PC-3 (cell line): Measurements from ENCODE around the gene WFS1. TPM values are rescaled to one million over a fixed set of nuclear protein-coding genes. Genes with fewer than 3 reads are reported as not detected.
A peak's percentile ranks its signal among the peaks of the same experiment; 100 is the strongest.

Experiments used
- ATAC-seq: fragments of 200-7000 bp; cut with Tn5 transposase; 2 replicates; pipeline ENCODE4 v1.9.1; 2020; ENCODE audit warnings: mild to moderate bottlenecking, moderate library complexity
- BruUV-seq: library from RNA; stranded (reverse); fragments of 400-500 nt; replicated peaks from 2 replicates; lab custom pipeline; 2021; lab: Mats Ljungman, UMichigan
- CTCF ChIA-PET: fragments of 300-600 bp; sonication (Branson Sonifier 250); formaldehyde crosslinking; loops from one replicate; lab custom pipeline; 2022; ENCODE audit warnings: antibody characterized with exemption; lab: Charles Lee
- POLR2A ChIA-PET: fragments of 300-600 bp; sonication (Branson Sonifier 250); formaldehyde crosslinking; loops from one replicate; lab custom pipeline; 2022; ENCODE audit warnings: antibody characterized with exemption; ENCODE audit not compliant: unreplicated experiment; lab: Charles Lee
- DNase-seq: peaks from one replicate; pipeline ENCODE4 v3.0.0-alpha.2; 2015
- H2AFZ ChIP-seq: fragments of 300-600 bp; sonication (generic); 2 replicates; pipeline ENCODE4 v1.6.0; 2016; ENCODE audit warnings: antibody characterized with exemption, low read length
- H3F3A ChIP-seq: fragments of 300-600 bp; sonication (generic); one replicate; pipeline ENCODE4 v1.6.0; 2017; ENCODE audit warnings: antibody characterized with exemption, low read length, control low read depth, mild to moderate bottlenecking; ENCODE audit not compliant: unreplicated experiment
- H3K27ac ChIP-seq: fragments of 300-600 bp; sonication (generic); 2 replicates; pipeline ENCODE4 v1.5.1; 2016; ENCODE audit warnings: mild to moderate bottlenecking, low read length
- H3K27me3 ChIP-seq: fragments of 300-600 bp; sonication (generic); 2 replicates; pipeline ENCODE4 v1.6.1; 2016; ENCODE audit warnings: low read length, mixed read lengths
- H3K36me3 ChIP-seq: fragments of 300-600 bp; sonication (generic); 2 replicates; pipeline ENCODE4 v1.6.1; 2016; ENCODE audit warnings: low read depth, mixed run types, low read length, mixed read lengths
- H3K4me1 ChIP-seq: fragments of 300-600 bp; sonication (generic); 2 replicates; pipeline ENCODE4 v1.5.1; 2016; ENCODE audit warnings: low read length; ENCODE audit not compliant: insufficient read depth
- H3K4me2 ChIP-seq: fragments of 300-600 bp; sonication (generic); 2 replicates; pipeline ENCODE4 v1.6.0; 2016; ENCODE audit warnings: low read length
- H3K4me3 ChIP-seq: fragments of 300-600 bp; sonication (generic); 2 replicates; pipeline ENCODE4 v1.5.1; 2016; ENCODE audit warnings: mild to moderate bottlenecking, low read length, mixed read lengths
- H3K79me2 ChIP-seq: fragments of 300-600 bp; sonication (generic); 2 replicates; pipeline ENCODE4 v1.6.1; 2017; ENCODE audit warnings: low read length, mixed read lengths
- H3K9ac ChIP-seq: fragments of 300-600 bp; sonication (generic); 2 replicates; pipeline ENCODE4 v1.6.0; 2016; ENCODE audit warnings: mild to moderate bottlenecking, low read length
- H3K9me2 ChIP-seq: fragments of 300-600 bp; sonication (generic); replicated peaks from 2 replicates; pipeline ENCODE4 v1.6.1; 2016; ENCODE audit warnings: mixed run types, low read length, mixed read lengths
- H3K9me3 ChIP-seq: fragments of 300-600 bp; sonication (generic); 2 replicates; pipeline ENCODE4 v1.6.1; 2016; ENCODE audit warnings: low read length, mixed read lengths
- H4K20me1 ChIP-seq: fragments of 300-600 bp; sonication (generic); 2 replicates; pipeline ENCODE4 v1.6.1; 2016; ENCODE audit warnings: low read length, mixed read lengths
- CTCF ChIP-seq: fragments of 300-600 bp; sonication (generic); conservative IDR thresholded peaks from 2 replicates; pipeline ENCODE4 v1.5.1; 2017; ENCODE audit warnings: antibody characterized with exemption, low read depth, mild to moderate bottlenecking, low read length
- EZH2 ChIP-seq: fragments of 300-600 bp; sonication (generic); IDR thresholded peaks from one replicate; pipeline ENCODE4 v1.6.1; 2017; ENCODE audit warnings: antibody characterized with exemption, mild to moderate bottlenecking, low read length; ENCODE audit not compliant: unreplicated experiment
- EZH2phosphoT487 ChIP-seq: fragments of 300-600 bp; sonication (generic); IDR thresholded peaks from 2 replicates; pipeline ENCODE4 v1.6.1; 2018; ENCODE audit warnings: mild to moderate bottlenecking, antibody characterized with exemption, low read length, borderline replicate concordance
- intact Hi-C: fragments of 100-400 bp; cut with micrococcal nuclease; formaldehyde crosslinking; loops from 2 replicates; pipeline ENCODE4 v1.9.0; 2023
- total RNA-seq: library from RNA; depleted of rRNA; stranded (reverse); fragments of >200 nt; gene quantifications from 2 replicates; pipeline ENCODE4 v1.2.3, GENCODE V29; 2014

The WFS1 gene
- total RNA-seq, 1 experiment from 2014 or later, result 35.7 TPM

GRCh38 chr4:6273661-6273990 lies 4.0 kb downstream of the WFS1 start:
- Histone ChIP-seq H3K9me2 (no peaks in the 10 kb centered on the region), H3K4me1 (peaks cover 36% of the 10 kb centered on the region), H4K20me1 (no peaks in the 10 kb centered on the region), H3K27ac (peak overlapping the region; percentile 56), H3K4me3 (peak overlapping the region; percentile 47; the same call in 1 of the 2 replicates), H3K36me3 (no peaks in the 10 kb centered on the region), H2AFZ (no peak overlapping the region), H3K4me2 (peak overlapping the region; percentile 94), H3K27me3 (no peaks in the 10 kb centered on the region), H3F3A (no peaks in the 10 kb centered on the region), H3K9me3 (no peaks in the 10 kb centered on the region), H3K79me2 (peaks cover 45% of the 10 kb centered on the region), H3K9ac (no peak overlapping the region)
- ChIA-PET CTCF (no interaction called here), POLR2A (no interaction called here)
- TF ChIP-seq EZH2phosphoT487, result no peak
- TF ChIP-seq CTCF, result no peak
- TF ChIP-seq EZH2, result no peak
- ATAC-seq (no peak), DNase-seq (peak; percentile 59)
- no TSS peak for BruUV-seq
- intact Hi-C loops, result no loop called here

GRCh38 chr4:6275351-6275750 lies 5.7 kb downstream of the WFS1 start:
- Histone ChIP-seq H3K4me2 (no peak overlapping the region), H3K79me2 (peaks cover 44% of the 10 kb centered on the region), H3K9ac (no peak overlapping the region), H3K9me2 (no peaks in the 10 kb centered on the region), H3F3A (no peaks in the 10 kb centered on the region), H3K27ac (no peak overlapping the region), H3K36me3 (no peaks in the 10 kb centered on the region), H3K27me3 (no peaks in the 10 kb centered on the region), H3K4me1 (peaks cover 36% of the 10 kb centered on the region), H4K20me1 (no peaks in the 10 kb centered on the region), H2AFZ (no peak overlapping the region), H3K4me3 (no peak overlapping the region), H3K9me3 (no peaks in the 10 kb centered on the region)
- TF ChIP-seq EZH2phosphoT487, result no peak
- no peak for TF ChIP-seq CTCF
- TF ChIP-seq EZH2, result no peak
- BruUV-seq, result no TSS peak
- intact Hi-C loops, result no loop called here
- ChIA-PET POLR2A (no interaction called here), CTCF (interaction anchor here (0.6 kb wide), 1 partner anchor 22 kb away, joined by 3 read pairs; no protein-coding TSS in a partner anchor)
- DNase-seq (no peak), ATAC-seq (no peak)

GRCh38 chr4:6275898-6276806 lies 6.5 kb downstream of the WFS1 start:
- TF ChIP-seq EZH2phosphoT487, result no peak
- no peak for TF ChIP-seq EZH2
- no peak for TF ChIP-seq CTCF
- H3K9me3 ChIP-seq, result no peaks in the 10 kb centered on the region
- H3K4me3 ChIP-seq, result no peak overlapping the region
- no peaks in the 10 kb centered on the region for H3K9me2 ChIP-seq
- POLR2A ChIA-PET, result no interaction called here
- H3K4me2 ChIP-seq, result no peak overlapping the region
- DNase-seq (no peak), ATAC-seq (no peak)
- no peak overlapping the region for H3K9ac ChIP-seq
- no peak overlapping the region for H3K27ac ChIP-seq
- CTCF ChIA-PET, result no interaction called here
- peaks cover 28% of the 10 kb centered on the region for H3K4me1 ChIP-seq
- no TSS peak for BruUV-seq
- intact Hi-C loops, result no loop called here
- H2AFZ ChIP-seq, result no peak overlapping the region
- H3K36me3 ChIP-seq, result no peaks in the 10 kb centered on the region
- H3K79me2 ChIP-seq, result peaks cover 36% of the 10 kb centered on the region
- H4K20me1 ChIP-seq, result no peaks in the 10 kb centered on the region
- H3F3A ChIP-seq, result no peaks in the 10 kb centered on the region
- H3K27me3 ChIP-seq, result no peaks in the 10 kb centered on the region
